ENCODE measurements around the gene ETV6. TPM values are rescaled to one million over a fixed set of nuclear protein-coding genes. Genes with fewer than 3 reads are reported as not detected.

ETV6 gene
- total RNA-seq, 1 experiment from 2014 or later: 17.2 TPM

- Histone ChIP-seq H3K27me3 (ENCODE audit: control insufficient read depth, insufficient read depth, low read length) (no peaks in the 10 kb centered on the region), H3K9me3 (ENCODE audit: control insufficient read depth, insufficient read depth, low read depth, low read length) (no peaks in the 10 kb centered on the region), H3K27ac (ENCODE audit: low read length) (no peak overlapping the region), H3K36me3 (ENCODE audit: control insufficient read depth, insufficient read depth, low read length) (no peaks in the 10 kb centered on the region), H3K4me1 (ENCODE audit: control insufficient read depth, insufficient read depth, low read length) (no peaks in the 10 kb centered on the region), H3K4me3 (ENCODE audit: low read depth in 2 of 2, low read length in 2 of 2) (no peak overlapping the region)
- TF ChIP-seq SIN3A (IDR thresholded peaks at IDR 0.05; ENCODE audit: borderline replicate concordance, insufficient read depth, low read depth, low read length) (no peak), CTCF (IDR thresholded peaks at IDR 0.05) (no peak), POLR2AphosphoS5 (IDR thresholded peaks at IDR 0.05; ENCODE audit: low read depth, low read length) (no peak), TCF7L2 (IDR thresholded peaks at IDR 0.05; ENCODE audit: low read depth, low read length) (no peak), REST (IDR thresholded peaks at IDR 0.05; ENCODE audit: insufficient read depth in 1 of 2, low read depth in 2 of 2, low read length in 1 of 2) (no peak)
- CTCF ChIA-PET: no interaction called here
- ATAC-seq (no peak), DNase-seq (ENCODE audit: low read depth, low spot score) (no peak)
- intact Hi-C loops (cut with micrococcal nuclease; ENCODE audit: unreplicated experiment): no loop called here
- in situ Hi-C loops (cut with HindIII; ENCODE audit: low pct_unique_long_range_greater_than_20kb, low sequenced_read_pairs): no loop called here
- no TSS peak for BruUV-seq (replicated peaks)
- POLR2A ChIA-PET: no interaction called here
Measured at GRCh38 chr12:11904124-11904523, 254.7 kb downstream of the ETV6 start.

- H3K36me3 ChIP-seq (ENCODE audit: control insufficient read depth, insufficient read depth, low read length): no peaks in the 10 kb centered on the region
- no peak overlapping the region for H3K27ac ChIP-seq (ENCODE audit: low read length)
- H3K27me3 ChIP-seq (ENCODE audit: control insufficient read depth, insufficient read depth, low read length): no peaks in the 10 kb centered on the region
- DNase-seq (ENCODE audit: low read depth, low spot score) (no peak), ATAC-seq (no peak)
- H3K4me1 ChIP-seq (ENCODE audit: control insufficient read depth, insufficient read depth, low read length): no peaks in the 10 kb centered on the region
- BruUV-seq (replicated peaks): no TSS peak
- no peak for TF ChIP-seq CTCF (IDR thresholded peaks at IDR 0.05)
- TF ChIP-seq SIN3A (IDR thresholded peaks at IDR 0.05; ENCODE audit: borderline replicate concordance, insufficient read depth, low read depth, low read length): no peak
- TF ChIP-seq REST (IDR thresholded peaks at IDR 0.05; ENCODE audit: insufficient read depth in 1 of 2, low read depth in 2 of 2, low read length in 1 of 2): no peak
- no peak for TF ChIP-seq POLR2AphosphoS5 (IDR thresholded peaks at IDR 0.05; ENCODE audit: low read depth, low read length)
- TF ChIP-seq TCF7L2 (IDR thresholded peaks at IDR 0.05; ENCODE audit: low read depth, low read length): no peak
- ChIA-PET CTCF (no interaction called here), POLR2A (interaction anchor here (0.6 to 0.7 kb wide), 2 partner anchors 95 to 98 kb away, joined by 3 read pairs; no protein-coding TSS in a partner anchor)
- H3K9me3 ChIP-seq (ENCODE audit: control insufficient read depth, insufficient read depth, low read depth, low read length): no peaks in the 10 kb centered on the region
- intact Hi-C loops (cut with micrococcal nuclease; ENCODE audit: unreplicated experiment) (no loop called here), in situ Hi-C loops (cut with HindIII; ENCODE audit: low pct_unique_long_range_greater_than_20kb, low sequenced_read_pairs) (no loop called here)
- H3K4me3 ChIP-seq (ENCODE audit: low read depth in 2 of 2, low read length in 2 of 2): no peak overlapping the region
Measured at GRCh38 chr12:11905534-11905933, 256.1 kb downstream of the ETV6 start.

Data from Panc1 (cell line).